Dermis microvascular lymphatic vessel endothelial cell (primary cell): ENCODE data around the gene PSMC1. TPM values are rescaled to one million over a fixed set of nuclear protein-coding genes. Genes with fewer than 3 reads are reported as not detected.
A peak's percentile ranks its signal among the peaks of the same experiment; 100 is the strongest.

Experiments
- DNase-seq, 2 donors: peaks; one replicate each; pipeline versions ENCODE4 v3.0.0 to v3.0.0-alpha.2; 2010; ENCODE audit warnings: low read depth in 2 of 2
- total RNA-seq: library from RNA; depleted of rRNA; stranded (reverse); fragments of >200 nt; gene quantifications from 2 replicates; pipeline ENCODE4 v1.2.1, GENCODE V29; 2014

PSMC1 gene
- total RNA-seq, 1 donor from 2014 or later: 84.2 TPM

DNA sequence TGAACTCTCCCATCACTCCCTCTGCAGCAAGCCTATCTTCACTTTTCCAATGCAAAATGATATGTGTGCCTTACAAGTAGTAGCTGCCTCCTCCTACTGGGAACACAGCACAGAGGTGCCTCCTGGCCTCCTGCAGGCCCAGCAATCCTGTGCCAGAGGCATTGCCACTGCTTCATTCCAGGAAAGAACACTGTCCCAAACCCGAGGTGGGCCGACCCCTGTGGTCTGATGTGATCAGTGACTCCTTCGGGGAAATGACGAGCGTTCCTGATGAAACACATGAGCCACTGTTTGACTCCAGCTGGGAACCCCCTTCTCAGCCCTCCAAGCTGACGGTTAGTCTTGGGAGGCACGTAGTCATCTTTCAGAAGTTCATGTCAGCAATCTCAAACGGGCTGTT lies 19.5 kb downstream of the PSMC1 start:
- DNase-seq: peak in 1 of 2 donors; percentile 72

DNA sequence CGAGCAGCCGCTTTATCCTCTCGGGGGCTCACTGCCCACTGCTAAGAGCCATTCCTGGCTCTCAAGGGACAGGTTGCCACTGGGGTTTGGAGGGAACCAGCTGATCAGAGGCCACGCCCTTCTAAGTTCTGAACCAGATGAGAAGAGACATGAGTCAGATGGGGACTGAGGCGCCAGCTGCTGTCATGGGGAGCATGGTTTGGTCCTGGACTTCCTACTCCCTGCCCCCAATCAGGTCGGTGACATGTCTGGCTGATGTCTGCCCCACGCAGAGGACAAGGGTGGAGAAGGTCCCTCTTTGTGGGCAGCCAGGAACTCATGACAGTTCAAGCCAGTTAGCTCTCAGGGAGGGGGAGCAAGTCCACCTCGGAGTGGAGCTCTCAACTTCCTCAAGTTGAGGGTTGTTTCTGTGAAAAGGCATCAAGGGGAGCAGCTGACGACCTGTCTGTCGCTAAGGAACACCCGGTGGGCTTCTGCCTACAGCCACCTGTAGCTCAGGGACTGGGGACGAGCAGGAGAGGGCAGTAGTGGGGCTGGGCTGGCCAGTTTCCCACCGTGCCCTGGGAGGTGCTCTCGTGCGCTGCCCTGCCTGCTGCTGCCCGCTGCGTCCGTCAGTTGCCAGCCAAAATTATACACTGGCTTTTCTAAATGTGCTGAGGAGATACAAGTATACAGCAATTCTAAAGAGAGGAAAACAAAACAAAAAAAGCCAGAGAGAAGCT lies 20.5 kb downstream of the PSMC1 start:
- DNase-seq: peak in 1 of 2 donors; percentile 14

DNA sequence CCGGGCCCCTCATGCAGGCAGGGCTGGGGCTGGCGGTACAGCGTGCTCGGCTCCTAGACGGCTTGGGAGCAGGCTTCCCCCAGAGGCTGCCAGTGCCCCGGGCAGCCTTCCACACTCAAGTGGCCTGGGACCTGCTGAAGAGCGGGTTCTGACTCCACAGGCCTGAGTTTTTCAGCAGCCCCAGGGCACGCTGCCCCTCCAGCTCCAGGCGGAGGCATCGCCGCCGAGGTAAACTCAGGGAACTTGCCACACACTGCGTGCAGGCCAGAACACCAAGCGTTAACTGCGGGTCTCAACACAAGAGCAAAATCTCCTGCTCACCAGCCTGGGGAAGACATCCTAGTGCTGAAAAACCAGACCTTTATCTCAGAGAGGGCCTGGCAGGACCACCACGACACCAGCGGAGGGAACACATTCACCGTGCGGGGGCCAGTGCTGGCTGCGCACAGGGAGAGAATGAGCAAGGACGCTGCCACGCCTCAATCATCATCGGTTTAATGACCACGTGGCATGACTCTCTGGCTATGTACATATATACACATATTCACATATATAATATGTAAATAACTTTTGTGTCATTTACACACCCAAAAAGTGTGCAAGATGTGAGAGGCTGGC lies 21.3 kb downstream of the PSMC1 start:
- no peak for DNase-seq

DNA sequence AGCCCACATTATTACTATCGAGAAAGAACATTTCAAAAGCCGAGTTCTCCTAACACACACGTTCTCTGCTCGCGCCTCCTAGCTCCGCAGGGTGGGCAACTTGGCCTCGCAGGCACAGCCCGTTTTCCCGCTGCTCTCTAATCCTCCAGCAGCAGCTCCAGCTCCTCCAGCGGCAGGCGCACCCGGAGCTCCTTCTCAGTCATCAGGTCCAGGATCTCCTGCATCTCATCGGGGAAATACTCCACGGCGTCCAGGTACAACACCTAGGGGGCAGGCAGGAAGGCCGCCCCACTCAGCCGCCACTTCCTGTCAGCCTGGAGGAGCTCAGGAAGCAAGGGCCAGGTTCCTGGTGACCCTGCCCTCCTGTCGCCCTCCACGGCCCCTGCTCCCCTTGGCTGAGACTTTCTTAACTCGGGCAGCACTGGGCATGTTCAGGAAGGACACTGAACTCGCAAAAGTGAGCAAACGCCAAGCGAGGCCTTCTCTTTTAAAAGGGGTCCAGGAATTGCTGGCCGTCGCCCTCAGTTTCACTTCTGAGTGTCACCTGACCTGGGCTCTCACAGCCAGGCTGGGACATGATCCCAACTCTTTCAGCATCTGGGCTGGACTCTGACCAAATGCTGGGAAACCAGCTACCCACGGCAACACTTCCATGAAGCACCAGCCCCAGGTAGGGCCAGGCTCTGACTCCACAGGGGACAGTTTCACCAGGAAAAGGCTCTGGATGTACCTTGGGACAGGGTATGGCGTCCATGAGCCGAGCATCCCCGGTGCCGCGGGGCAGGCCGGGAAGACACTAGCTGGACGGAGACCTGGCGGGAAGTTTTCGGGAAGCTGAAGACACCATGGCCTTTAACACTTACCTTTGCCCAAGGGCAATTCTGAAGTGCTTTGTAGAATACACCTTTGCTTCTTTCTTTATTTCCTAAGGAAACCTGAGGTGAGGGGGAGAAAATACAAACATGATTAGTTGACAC lies 22.1 kb downstream of the PSMC1 start:
- no peak for DNase-seq

DNA sequence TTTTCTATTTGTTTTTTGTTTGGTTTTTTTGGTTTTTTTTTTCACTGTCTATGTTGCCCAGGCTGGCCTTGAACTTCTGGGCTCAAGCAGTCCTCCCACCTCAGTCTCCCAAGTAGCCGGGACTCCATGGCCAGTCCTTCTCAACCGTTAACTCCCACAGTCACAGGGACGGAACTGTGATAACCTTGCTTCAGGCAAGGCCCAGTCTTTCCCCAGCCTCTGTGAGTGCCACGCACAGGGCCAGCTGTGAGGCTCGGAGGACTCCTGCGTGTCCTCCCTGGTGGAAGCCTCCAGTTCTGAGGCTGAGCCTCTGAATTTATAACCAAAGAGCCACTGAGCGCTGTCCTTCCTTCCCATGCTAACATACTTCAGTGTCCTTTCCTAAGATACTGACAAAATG lies 23.7 kb downstream of the PSMC1 start:
- no peak for DNase-seq

DNA sequence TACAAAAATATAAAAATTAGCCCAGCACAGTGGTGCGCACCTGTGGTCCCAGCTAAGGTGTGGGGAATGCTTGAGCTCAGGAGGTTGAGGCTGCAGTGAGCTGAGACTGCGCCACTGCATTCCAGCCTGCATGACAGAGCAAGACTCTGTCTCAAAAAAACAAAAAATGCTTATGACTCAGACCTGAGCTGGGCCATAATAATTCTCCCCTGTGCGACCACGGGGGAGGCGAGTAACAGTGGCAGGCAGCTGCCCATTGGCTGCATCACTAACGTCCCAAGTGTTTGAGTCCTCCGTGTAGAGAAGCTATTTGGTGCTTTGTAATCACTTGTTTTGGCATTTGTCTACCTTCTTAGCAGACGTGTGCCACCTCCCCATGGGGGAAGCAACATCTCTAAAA lies 24.9 kb downstream of the PSMC1 start:
- DNase-seq: peak in 1 of 2 donors; percentile 58

DNA sequence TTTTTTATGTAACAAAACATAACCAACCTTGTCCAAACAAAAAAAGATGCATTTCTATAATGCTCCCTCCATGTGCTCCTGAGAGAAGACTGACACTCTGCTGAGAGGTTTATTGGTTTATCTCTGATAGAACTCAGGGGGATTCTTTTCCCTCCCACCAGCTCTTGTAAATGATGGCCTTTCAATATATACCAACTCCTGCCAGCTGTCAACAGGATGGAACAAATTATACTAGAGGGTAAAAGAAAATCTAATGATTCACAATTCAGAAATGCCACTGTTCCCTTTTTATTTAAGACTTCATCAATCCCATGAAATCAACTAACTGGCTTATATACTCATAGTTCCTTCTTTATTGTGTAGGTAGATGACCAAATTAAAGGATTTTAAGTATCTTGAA lies 25.4 kb downstream of the PSMC1 start:
- no peak for DNase-seq

DNA sequence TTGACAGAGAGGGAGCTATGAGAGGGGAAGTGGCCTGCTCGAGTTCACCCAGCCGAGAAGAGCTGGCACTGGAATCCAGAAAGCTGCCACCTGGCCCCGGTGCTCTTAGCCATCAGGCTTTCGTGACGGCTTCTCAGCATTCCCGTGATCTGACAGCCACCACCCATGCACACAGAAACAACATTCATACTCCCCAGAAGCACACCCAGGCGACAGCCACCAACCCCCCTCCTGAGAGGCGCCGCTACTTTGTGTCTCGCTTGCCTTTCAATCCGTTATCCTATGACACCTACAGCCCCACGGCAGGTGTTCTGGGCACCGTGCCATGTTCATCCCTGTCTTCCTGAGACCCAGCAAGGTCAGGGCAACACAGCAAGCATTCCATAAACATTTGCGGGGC lies 31.4 kb downstream of the PSMC1 start:
- DNase-seq: no peak

DNA sequence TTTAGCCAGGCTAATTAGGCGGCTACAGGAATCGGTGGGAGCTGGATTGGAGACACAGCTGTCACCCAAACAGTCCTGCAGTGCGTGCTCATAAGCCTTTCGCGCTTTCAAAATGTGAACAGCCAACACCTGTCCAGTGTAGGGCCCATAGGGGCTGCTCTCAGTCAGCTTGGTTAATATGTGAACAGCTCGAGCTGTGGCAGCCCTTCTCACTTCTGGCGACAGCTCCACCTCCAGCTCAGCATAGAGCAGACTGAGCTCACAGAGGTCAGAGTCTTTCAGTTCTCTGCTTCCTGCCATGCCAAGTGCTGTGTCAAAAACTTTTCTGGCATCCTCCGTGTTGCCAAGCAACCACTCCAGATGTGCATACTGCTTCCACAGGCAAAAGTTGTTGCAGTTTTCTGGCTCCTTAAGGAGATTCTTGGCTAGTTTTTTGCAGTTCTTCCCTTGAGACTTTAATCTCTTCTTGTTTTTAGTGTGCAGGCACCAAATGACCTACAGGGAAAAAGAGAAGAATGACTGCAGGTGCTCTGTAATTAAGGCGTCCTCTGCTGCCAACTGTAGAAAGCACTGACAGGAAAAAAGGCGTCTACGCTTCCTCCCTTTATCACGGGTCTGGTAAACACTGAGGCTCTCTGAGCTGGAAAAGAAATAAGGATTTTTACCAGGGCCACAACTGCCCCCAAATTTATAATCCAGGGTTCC lies 32.5 kb downstream of the PSMC1 start:
- DNase-seq: peak; percentile 32 to 73

DNA sequence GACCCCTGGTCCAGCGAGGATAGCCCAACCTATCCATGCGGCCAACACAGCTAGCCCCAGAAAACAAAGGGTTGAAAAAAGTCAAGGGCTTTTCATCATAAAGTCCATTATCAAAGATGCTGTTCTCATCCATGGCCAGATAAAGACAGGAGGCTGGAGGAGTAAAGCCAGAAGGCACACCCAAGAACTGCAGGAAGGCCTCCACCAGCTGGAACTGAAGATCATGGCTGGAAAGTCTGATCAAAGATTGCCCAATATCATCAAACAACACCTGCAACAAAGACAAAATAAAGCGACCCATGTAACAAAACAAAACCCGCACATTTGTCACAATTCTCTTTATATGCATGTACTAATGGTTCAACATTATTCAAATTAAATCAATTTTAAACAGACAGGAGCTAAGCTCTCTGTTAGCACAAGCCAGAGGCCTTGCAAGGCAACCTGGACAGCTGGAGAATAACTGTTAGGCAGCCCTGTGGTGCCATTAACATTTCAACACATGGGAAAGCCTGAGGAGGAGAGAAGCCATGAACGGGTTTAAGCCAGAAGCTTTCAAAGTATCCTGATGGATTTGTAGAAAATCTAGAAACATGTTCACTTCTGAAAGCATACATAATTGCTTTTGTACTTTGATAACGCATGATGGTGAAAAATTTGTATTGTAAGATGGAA lies 34.1 kb downstream of the PSMC1 start:
- no peak for DNase-seq

DNA sequence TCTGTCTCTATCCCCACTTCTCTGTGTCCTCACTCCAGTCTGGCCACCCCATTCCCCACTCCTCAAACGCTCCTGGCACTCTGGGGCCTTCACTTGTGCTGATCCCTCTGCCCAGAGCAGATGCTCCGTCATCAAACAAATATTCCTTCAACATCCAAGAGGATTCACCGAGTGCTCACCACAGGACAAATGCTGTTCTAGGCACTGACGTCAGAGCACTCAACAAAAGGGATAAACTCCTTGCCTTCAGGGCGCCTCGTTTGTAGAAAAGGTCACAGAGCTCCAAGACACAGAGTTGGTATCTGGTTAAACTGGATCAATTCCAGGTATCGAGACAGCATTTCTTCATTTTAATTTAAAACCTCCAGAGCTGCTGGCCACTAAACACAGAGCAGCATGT lies 35.3 kb downstream of the PSMC1 start:
- DNase-seq: no peak

DNA sequence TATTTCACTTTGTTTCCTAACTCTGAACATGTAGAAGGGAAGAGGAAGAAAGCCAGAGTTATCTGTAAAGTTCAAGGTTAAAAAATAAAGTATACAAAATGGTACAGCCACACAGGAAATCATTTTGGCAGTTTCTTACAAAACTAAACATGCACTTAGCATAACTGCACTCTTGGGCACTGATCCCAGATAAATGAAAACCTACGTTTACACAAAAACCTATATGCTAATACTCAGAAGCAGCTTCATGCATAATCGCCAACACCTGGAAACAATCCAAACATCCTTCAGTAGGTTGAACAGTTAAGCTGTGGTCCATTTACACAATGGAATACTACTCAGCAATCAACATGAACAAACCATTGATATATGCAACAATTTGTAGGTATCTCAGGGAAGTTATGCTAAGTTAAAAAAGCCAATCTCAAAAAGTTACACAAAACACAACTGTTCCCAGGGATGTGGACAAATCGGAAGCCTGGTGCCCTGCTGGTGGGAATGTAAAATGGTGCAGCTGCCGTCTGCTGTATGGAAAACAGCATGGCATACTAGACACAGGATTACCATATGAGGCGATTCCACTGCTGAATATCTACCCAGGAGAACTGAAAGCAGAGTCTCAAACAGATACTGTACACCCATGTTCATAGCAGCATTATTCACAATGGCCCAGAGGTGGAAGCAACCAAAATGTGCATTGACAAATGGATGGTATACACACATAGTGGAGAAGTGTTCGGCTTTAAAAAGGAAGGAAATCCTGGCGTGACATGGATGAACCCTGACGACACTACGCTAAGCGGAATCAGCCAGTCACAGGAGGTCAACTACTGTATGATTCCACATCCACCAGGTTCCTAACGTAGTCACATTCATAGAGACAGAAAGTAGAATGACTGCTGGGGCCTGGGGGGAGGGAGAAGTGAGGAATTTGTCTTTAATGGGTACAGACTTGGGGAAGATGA lies 37.7 kb downstream of the PSMC1 start:
- no peak for DNase-seq

DNA sequence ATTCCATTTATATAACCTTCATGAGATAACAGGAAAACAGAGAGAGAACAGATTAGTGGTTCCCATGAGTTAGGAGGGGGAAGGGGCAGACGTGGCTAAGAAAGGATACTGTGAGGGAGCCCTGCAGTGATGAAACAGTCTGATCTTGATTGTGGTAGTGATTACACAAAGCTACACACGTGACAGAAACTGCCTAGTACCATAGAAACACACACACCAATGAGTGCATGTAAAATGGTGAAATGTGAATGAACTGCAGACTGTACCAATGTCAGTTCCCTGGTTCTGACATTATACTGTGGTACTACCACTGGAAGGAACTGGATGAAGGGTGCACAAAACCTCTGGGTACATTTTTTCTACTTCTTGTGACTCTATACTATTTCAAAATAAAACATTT lies 38.5 kb downstream of the PSMC1 start:
- DNase-seq: no peak

DNA sequence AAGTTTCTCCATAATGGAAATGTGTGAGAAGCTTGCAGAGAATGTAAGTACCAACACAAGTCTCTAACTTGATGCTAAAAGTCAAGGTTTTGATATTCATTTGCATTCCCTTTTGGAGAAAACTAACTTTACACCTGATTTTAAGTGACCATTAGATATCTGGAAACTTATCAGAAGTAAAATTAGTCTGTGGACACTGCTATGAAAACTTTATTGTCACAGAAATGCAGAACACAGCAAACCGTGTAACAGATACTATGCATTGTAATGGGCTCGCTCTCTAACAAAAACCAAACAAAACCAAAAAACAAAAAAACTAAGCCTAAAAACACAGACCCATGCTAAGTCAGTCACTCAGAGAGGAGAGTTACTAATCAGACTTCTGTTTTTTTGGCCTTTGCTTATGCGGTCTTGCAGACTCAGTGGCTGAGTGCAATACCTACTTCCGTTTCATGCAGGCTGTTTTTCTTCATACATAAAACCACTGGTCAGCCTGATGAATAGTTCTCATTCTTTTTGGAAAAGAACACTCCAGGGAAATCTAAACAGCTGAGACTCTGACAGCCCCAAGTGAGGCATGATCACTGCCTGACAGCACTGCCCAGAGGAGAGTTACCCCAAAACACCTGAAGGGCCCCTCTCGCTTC lies 39.6 kb downstream of the PSMC1 start:
- no peak for DNase-seq

DNA sequence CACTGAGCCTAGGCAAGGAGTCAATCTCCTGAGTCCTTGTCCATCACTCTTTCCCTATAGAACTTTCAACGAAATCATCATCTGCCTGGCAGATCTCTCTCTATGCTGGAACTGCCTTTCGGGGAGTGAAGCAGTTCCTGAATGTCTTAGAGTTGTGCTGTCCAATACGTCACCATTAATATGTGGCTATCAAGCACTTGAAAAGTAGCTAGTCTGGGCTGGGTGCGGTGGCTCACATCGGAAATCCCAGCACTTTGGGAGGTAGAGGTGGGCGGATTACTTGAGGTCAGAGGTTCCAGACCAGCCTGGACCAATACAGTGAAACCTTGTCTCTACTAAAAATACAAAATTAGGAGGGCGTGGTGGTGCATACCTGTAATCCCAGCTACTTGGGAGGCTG lies 40.3 kb downstream of the PSMC1 start:
- DNase-seq: no peak

DNA sequence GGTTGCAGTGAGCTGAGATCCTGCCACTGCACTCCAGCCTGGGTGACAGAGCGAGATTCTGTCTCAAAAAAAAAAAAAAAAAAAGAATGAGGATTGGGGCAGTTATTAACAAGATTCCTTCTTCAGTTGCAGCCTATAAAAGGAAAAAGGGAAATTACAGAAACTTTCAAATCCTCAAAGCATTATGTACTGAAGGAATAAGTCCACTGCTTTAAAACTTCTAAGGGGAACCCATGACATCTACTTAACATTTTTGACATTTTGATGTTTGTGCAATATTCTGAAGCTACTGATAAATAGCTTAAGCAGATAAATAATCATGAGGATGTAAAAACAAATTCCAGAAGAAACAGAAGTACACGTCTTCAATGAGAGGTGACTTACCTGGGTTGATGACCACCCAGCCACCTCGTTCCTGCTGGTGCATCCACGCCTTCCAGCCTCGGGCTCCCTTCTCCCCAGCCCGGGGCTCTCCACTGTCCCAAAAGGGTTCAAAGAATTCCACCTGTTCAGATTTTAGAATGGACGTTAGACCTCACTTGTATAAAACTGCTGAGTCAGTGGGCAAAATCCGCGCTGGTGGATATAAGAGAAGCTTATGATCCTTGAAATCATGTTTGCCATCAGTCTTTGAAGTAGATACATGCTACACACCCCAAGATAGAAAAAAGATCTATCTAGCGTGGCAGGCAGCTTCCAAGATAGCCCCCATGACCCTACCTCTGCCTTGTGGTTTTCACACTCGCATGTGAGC lies 41.7 kb downstream of the PSMC1 start:
- no peak for DNase-seq

DNA sequence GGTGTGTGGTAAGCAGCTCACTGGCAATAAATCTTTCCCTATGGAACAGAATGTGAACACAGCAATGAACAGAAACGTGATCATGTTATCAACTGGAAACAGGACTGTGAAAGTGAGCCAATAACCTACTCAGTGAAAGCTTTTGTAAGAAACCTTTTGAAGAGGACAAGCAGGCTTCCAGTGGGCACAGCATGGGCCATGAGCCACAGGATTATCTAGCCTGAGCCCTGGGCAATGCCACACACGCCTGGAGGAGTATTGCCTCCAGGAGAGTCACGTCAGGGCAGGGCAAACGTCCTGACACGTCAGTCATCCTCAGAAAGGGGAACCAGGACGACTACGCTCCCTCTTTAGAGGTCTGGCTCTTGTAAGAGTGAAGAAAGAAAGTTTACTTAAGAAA lies 43.1 kb downstream of the PSMC1 start:
- DNase-seq: no peak

DNA sequence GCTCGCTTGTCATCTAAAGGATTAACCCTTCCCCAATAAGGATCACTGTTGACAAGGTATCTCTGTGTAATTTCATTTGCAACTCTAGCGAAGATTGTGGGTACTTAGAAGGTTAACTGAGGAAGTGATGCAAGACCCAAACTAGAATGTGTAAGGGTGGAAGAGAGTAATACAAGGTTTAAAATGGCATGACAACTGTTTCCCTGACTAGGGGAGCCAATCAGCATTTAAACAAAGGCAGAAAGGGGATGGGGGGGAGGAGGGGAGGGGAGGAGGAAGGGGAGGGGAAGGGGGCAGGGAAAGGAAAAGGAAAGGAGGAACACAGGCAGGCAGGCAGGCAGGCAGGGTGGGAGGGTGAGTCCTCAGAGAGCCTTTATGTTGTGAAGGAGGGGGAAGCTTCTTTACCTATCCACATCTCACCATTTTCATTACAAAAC lies 44.3 kb downstream of the PSMC1 start:
- DNase-seq: no peak

DNA sequence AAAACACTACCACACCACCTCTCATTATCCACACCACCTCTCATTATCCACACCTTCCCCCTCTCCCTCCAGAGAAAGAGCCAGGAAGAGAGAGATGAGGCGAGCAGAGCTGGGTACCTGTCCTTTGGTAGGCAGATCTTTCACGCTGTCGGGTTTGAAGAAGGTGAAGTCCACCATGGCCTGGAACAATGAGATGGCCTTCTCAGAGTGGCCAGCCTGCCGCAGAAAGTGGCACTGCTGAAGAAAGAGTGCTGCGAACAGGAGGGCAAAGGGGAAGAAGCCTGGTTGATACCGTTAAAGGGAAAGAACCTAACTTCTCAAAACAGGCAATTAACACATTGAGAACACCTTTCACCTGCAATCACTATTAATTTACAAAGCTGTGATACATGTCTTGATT lies 44.8 kb downstream of the PSMC1 start:
- no peak for DNase-seq
